T-helper 1 cell treated with Interleukin-12 subunit alpha and Interleukin-12 subunit beta and Interleukin-4 antibody, amounts not matched to agents 30 μg/mL and 1 μg/mL, for 36 hours (primary cell): Measurements from ENCODE around the gene KISS1R.

ENCODE experiments used
- H3K27ac Mint-ChIP-seq: one replicate; pipeline ENCODE4 v1.8.0; 2021; ENCODE audit warnings: mild to moderate bottlenecking, mixed read lengths
- H3K27me3 Mint-ChIP-seq: one replicate; pipeline ENCODE4 v1.8.0; 2021; ENCODE audit warnings: low read depth, mixed read lengths
- H3K36me3 Mint-ChIP-seq: one replicate; pipeline ENCODE4 v1.8.0; 2021; ENCODE audit warnings: low read depth, mixed read lengths
- H3K4me1 Mint-ChIP-seq: one replicate; pipeline ENCODE4 v1.8.0; 2021; ENCODE audit warnings: low read depth, mixed read lengths
- H3K4me3 Mint-ChIP-seq: one replicate; pipeline ENCODE4 v1.8.0; 2021; ENCODE audit warnings: mild to moderate bottlenecking, moderate library complexity, mixed read lengths
- H3K9me3 Mint-ChIP-seq: one replicate; pipeline ENCODE4 v1.8.0; 2021; ENCODE audit warnings: mixed read lengths

KISS1R gene

GRCh38 chr19:901216-902092 is 15.7 kb upstream of the KISS1R start:
- Mint-ChIP-seq H3K27ac (no peak overlapping the region), H3K36me3 (peaks cover 10% of the 10 kb centered on the region), H3K27me3 (no peaks in the 10 kb centered on the region)

GRCh38 chr19:902093-902370 is 15.1 kb upstream of the KISS1R start:
- Mint-ChIP-seq H3K27me3 (no peaks in the 10 kb centered on the region), H3K27ac (no peak overlapping the region), H3K4me1 (peaks cover 16% of the 10 kb centered on the region), H3K4me3 (no peak overlapping the region), H3K9me3 (no peaks in the 10 kb centered on the region), H3K36me3 (peaks cover 10% of the 10 kb centered on the region)

More at GRCh38 chr19:901216-902092, 15.7 kb upstream of the KISS1R start:
- H3K9me3 Mint-ChIP-seq: no peaks in the 10 kb centered on the region
- H3K4me1 Mint-ChIP-seq: peaks cover 12% of the 10 kb centered on the region
- no peak overlapping the region for H3K4me3 Mint-ChIP-seq

GRCh38 chr19:902446-903226 is 14.5 kb upstream of the KISS1R start:
- peaks cover 16% of the 10 kb centered on the region for H3K4me1 Mint-ChIP-seq
- no peaks in the 10 kb centered on the region for H3K9me3 Mint-ChIP-seq
- H3K27me3 Mint-ChIP-seq: no peaks in the 10 kb centered on the region
- H3K36me3 Mint-ChIP-seq: peaks cover 10% of the 10 kb centered on the region
- H3K4me3 Mint-ChIP-seq: no peak overlapping the region
- H3K27ac Mint-ChIP-seq: no peak overlapping the region

DNA sequence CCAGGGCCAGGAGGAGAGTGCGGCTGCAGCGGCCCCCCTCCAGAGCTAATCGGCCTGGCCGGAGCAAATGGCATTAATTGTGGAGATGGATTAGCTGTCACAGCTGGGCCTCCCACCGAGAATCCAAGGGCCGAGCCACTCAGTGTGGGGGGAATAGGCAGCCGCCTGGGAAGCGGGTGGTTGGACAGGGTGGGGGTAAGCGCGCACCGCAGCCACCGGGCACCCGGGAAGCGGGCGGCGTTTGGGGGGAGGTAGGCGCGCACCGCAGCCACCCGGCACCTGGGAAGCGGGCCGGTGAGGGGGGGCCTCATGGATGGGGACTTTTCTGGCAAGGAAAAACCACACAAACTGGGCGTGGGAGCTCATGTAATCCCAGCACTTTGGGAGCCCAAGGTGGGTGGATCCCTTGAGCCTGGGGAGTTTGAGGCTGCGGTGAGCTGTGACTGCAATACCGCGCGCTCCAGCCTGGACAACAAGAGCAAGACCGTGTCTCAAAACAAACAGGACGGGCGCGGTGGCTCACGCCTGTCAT is 13.8 kb upstream of the KISS1R start:
- Mint-ChIP-seq H3K36me3 (peaks cover 10% of the 10 kb centered on the region), H3K27me3 (no peaks in the 10 kb centered on the region), H3K27ac (no peak overlapping the region), H3K4me1 (peaks cover 19% of the 10 kb centered on the region), H3K9me3 (no peaks in the 10 kb centered on the region), H3K4me3 (no peak overlapping the region)

GRCh38 chr19:904545-904944 is 12.6 kb upstream of the KISS1R start:
- Mint-ChIP-seq H3K36me3 (peaks cover 17% of the 10 kb centered on the region), H3K4me1 (peaks cover 28% of the 10 kb centered on the region), H3K4me3 (no peak overlapping the region), H3K9me3 (no peaks in the 10 kb centered on the region), H3K27ac (no peak overlapping the region), H3K27me3 (no peaks in the 10 kb centered on the region)

GRCh38 chr19:906480-906879 is 10.7 kb upstream of the KISS1R start:
- Mint-ChIP-seq H3K27ac (peak overlapping the region; percentile 85), H3K4me1 (peaks cover 35% of the 10 kb centered on the region), H3K36me3 (peaks cover 18% of the 10 kb centered on the region), H3K4me3 (no peak overlapping the region), H3K9me3 (no peaks in the 10 kb centered on the region), H3K27me3 (no peaks in the 10 kb centered on the region)

DNA sequence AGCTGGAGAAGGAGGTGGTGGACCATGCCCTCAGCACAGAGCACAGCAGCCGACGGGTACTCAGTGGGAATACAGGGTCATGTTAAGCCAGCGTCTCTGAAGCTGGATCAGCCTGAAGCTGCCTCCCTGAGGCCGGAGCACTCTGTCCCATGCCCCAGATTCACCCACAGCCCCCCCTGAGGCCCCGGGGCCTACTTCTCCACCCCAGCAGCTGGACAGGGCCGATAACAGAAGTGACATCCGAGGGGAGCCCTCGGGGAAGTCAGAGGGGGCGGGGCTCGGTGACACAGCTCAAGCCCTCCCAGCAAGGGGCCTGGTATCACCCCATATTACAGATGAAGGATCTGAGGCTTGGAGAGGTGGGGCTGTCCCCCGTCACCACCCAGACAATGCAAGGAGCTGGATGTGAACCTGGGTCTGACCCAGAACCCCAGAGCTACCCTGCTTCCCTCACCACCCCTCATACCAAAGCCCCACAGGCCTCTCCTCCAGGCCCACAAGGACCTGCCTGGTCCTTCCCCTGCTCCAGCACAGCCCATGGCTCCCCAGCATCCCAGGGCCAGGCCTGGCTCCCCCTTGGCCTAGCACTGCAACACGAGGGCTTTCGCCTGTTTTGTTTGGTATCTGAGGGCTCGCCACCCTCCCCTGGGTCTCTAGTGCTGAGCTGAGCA is 9.8 kb upstream of the KISS1R start:
- Mint-ChIP-seq H3K4me3 (peak overlapping the region; percentile 34), H3K27ac (peak overlapping the region; percentile 85), H3K27me3 (no peaks in the 10 kb centered on the region), H3K36me3 (peaks cover 18% of the 10 kb centered on the region), H3K9me3 (no peaks in the 10 kb centered on the region), H3K4me1 (peaks cover 35% of the 10 kb centered on the region)

GRCh38 chr19:911197-912033 is 5.7 kb upstream of the KISS1R start:
- Mint-ChIP-seq H3K27me3 (no peaks in the 10 kb centered on the region), H3K36me3 (peaks cover 11% of the 10 kb centered on the region), H3K4me3 (peak overlapping the region; percentile 78), H3K27ac (peak overlapping the region; percentile 85), H3K9me3 (no peaks in the 10 kb centered on the region), H3K4me1 (peaks cover 30% of the 10 kb centered on the region)

DNA sequence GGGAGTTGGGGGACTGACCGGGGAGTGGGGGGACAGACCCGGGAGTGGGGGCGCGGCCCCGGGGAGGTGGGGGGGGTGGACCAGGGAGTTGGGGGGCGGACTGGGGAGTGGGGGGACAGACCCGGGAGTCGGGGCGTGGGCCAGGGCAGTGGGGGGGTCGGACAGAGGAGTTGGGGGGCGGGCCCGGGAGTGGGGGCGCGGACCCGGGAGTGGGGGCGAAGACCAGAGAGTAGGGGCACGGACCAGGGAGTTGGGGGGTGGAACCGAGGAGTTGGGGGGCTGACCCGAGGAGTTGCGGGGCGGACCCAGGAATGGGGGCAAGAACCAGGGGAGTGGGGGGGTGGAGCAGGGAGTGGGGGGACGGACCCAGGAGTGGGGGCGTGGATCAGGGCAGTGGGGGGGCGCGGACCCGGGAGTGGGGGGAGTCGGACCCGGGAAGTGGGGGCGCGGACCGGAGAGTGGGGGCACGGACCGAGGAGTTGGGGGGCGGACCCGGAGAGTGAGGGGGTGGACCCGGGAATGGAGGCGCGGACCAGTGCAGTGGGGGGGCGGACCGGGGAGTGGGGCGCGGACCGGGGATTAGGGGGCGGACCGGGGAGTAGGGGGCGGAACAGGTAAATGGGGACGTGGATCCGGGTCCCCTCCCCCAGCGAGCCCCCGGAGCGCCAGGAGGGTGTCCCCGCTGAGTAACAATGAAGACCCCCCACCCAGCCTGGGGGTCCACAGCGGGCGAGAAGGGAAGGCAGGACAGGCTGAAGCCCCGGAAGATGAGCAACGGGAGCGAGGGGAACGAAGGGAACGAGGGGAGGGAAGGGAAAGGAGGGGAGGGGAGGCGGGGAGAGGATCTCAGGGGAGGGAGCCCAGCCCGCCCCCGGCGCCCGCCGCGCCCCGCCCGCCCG is 4.7 kb upstream of the KISS1R start:
- peak overlapping the region; percentile 79 for H3K4me3 Mint-ChIP-seq
- peaks cover 11% of the 10 kb centered on the region for H3K36me3 Mint-ChIP-seq
- peaks cover 25% of the 10 kb centered on the region for H3K4me1 Mint-ChIP-seq
- H3K9me3 Mint-ChIP-seq: no peaks in the 10 kb centered on the region
- H3K27me3 Mint-ChIP-seq: no peaks in the 10 kb centered on the region
- peak overlapping the region; percentile 82 for H3K27ac Mint-ChIP-seq

- H3K27ac Mint-ChIP-seq: peak within 1 kb of the TSS; percentile 89
- no peaks in the 10 kb centered on the region for H3K27me3 Mint-ChIP-seq
- peak within 1 kb of the TSS; percentile 87 for H3K4me3 Mint-ChIP-seq
- H3K9me3 Mint-ChIP-seq: no peaks in the 10 kb centered on the region
- H3K36me3 Mint-ChIP-seq: peaks cover 11% of the 10 kb centered on the region
- peaks cover 24% of the 10 kb centered on the region for H3K4me1 Mint-ChIP-seq
Measured at GRCh38 chr19:913080-913748, 3.9 kb upstream of the KISS1R start, which contains the start of gene R3HDM4. TSS of gene R3HDM4 (minus strand) at chr19:913219. CDS start at chr19:913157, 62 bp downstream.

DNA sequence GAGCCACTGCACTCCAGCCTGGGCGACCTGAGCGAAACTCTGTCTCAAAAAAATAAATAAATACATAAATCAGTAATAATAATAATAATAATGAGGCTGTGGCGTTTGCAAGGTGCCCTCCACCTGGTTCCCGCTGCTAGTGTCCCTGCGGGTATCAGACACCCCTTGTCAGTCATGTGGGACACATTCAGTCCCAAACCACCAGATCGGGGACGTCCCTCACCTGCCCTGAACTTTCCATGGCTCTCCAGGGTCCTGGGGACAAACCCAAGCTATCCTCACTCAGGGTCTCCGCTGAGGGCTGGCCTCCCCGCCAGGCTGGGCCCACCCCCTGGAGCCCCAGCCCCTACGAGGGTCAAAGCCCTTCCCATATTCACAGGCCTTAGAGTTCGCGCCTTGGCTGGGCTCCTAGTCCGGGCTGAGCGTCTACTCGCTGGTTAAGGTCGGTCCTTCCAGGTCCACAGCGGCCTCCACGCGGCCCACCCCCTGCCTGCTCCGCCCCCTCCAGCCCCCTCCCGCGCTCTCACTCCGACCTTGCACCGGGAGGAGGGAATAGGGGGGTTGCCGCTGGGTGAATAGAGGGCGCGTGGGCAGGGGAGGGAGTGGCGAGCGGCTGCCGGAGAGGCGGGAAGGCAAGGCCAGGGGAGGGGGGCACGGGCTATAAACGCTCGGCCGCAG is 349 bp upstream of the KISS1R start:
- Mint-ChIP-seq H3K4me1 (peaks cover 12% of the 10 kb centered on the region), H3K27ac (no peak overlapping the region)

DNA sequence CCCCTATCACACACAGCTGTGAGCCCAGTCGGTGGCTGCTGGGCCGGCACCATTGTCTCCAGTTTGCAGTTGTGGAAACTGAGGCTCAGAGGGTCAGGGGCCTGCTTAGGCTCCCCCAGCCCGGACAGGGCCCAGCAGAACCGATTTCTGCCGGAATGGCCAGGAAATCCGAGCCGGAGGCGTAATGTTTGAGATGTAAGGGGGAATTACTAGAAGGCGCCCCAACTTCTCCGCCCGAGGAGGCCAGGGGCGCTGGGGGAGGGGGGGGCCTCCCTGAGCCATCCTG is 962 bp downstream of the KISS1R start:
- peaks cover 15% of the 10 kb centered on the region for H3K4me1 Mint-ChIP-seq
- peak overlapping the region; percentile 63 for H3K4me3 Mint-ChIP-seq
- H3K27ac Mint-ChIP-seq: peak overlapping the region; percentile 63
- peaks cover 3% of the 10 kb centered on the region for H3K27me3 Mint-ChIP-seq
- no peaks in the 10 kb centered on the region for H3K9me3 Mint-ChIP-seq
- H3K36me3 Mint-ChIP-seq: peaks cover 1% of the 10 kb centered on the region

More for the DNA sequence above, 349 bp upstream of the KISS1R start:
- Mint-ChIP-seq H3K36me3 (no peaks in the 10 kb centered on the region), H3K4me3 (no peak overlapping the region), H3K27me3 (peaks cover under 1% of the 10 kb centered on the region), H3K9me3 (no peaks in the 10 kb centered on the region)
